Keratinocyte (primary cell): ENCODE results near the gene OR2D3. TPM values are rescaled to one million over a fixed set of nuclear protein-coding genes. Genes with fewer than 3 reads are reported as not detected.
"Not testable (repeated sequence)": the region's sequence is repeated elsewhere in the genome, so short reads cannot be mapped to it uniquely, and the experiment has no call there.

Experiments
- DNase-seq: peaks from one replicate; pipeline ENCODE4 v3.0.0-alpha.2; 2011; ENCODE audit warnings: low read depth, missing footprints, low spot score
- FAIRE-seq: peaks from 2 replicates; lab custom pipeline; 2011; peaks lifted over from hg19 to GRCh38; lab: Jason Lieb, UNC
- H2AFZ ChIP-seq: 2 replicates; pipeline ENCODE4 v1.6.0; 2012; ENCODE audit warnings: low read length, control low read depth, inconsistent platforms; ENCODE audit not compliant: control insufficient read depth
- H3K27ac ChIP-seq: 2 replicates; pipeline ENCODE4 v1.5.1; 2011; ENCODE audit warnings: low read length; ENCODE audit not compliant: control insufficient read depth, insufficient read depth
- H3K27me3 ChIP-seq: 3 replicates; pipeline ENCODE4 v1.6.0; 2011; ENCODE audit warnings: low read length; ENCODE audit not compliant: control insufficient read depth, insufficient read depth; ENCODE audit errors: extremely low read depth
- H3K36me3 ChIP-seq, 2 experiments: 2 replicates in 1 of 2; 3 replicates in 1 of 2; pipeline ENCODE4 v1.5.1; 2011; ENCODE audit warnings: low read length in 2 of 2, mild to moderate bottlenecking in 1 of 2; ENCODE audit not compliant: control insufficient read depth in 2 of 2, insufficient read depth in 2 of 2; ENCODE audit errors: extremely low read depth in 1 of 2
- H3K4me1 ChIP-seq: 3 replicates; pipeline ENCODE4 v1.5.1; 2011; ENCODE audit warnings: low read length; ENCODE audit not compliant: control insufficient read depth, insufficient read depth; ENCODE audit errors: extremely low read depth
- H3K4me2 ChIP-seq: 3 replicates; pipeline ENCODE4 v1.6.0; 2011; ENCODE audit warnings: low read depth, low read length; ENCODE audit not compliant: control insufficient read depth, insufficient read depth; ENCODE audit errors: extremely low read depth
- H3K4me3 ChIP-seq, 3 experiments: fragments of 200-600 bp in 1 of 3; sonication (generic) in 1 of 3; 2 replicates in 2 of 3; 3 replicates in 1 of 3; pipeline ENCODE4 v1.5.1; 2011 to 2016; ENCODE audit warnings: low read length in 3 of 3, mild to moderate bottlenecking in 3 of 3, control low read depth in 2 of 3, inconsistent platforms in 1 of 3, low read depth in 1 of 3, mixed read lengths in 1 of 3, mixed run types in 1 of 3, moderate library complexity in 1 of 3; ENCODE audit not compliant: control insufficient read depth in 2 of 3, insufficient read depth in 2 of 3; ENCODE audit errors: extremely low read depth in 1 of 3
- H3K79me2 ChIP-seq: 2 replicates; pipeline ENCODE4 v1.6.0; 2012; ENCODE audit warnings: low read length; ENCODE audit not compliant: control insufficient read depth, insufficient read depth
- H3K9ac ChIP-seq: 3 replicates; pipeline ENCODE4 v1.6.0; 2011; ENCODE audit warnings: low read length; ENCODE audit not compliant: control insufficient read depth, insufficient read depth; ENCODE audit errors: extremely low read depth
- H3K9me1 ChIP-seq: 3 replicates; pipeline ENCODE4 v1.6.0; 2011; ENCODE audit warnings: low read length; ENCODE audit not compliant: control insufficient read depth, insufficient read depth; ENCODE audit errors: extremely low read depth
- H3K9me3 ChIP-seq: 2 replicates; pipeline ENCODE4 v1.5.1; 2012; ENCODE audit warnings: low read depth, low read length; ENCODE audit not compliant: control insufficient read depth
- H4K20me1 ChIP-seq: 3 replicates; pipeline ENCODE4 v1.6.0; 2011; ENCODE audit warnings: low read length; ENCODE audit not compliant: control insufficient read depth, insufficient read depth; ENCODE audit errors: extremely low read depth
- EZH2 ChIP-seq: IDR thresholded peaks from one replicate; pipeline ENCODE4 v1.6.1; 2012; ENCODE audit warnings: inconsistent platforms, mild to moderate bottlenecking, low read length, moderate library complexity
- dilution Hi-C: fragments of 300-500 bp; cut with MboI; formaldehyde crosslinking; loops from one replicate; pipeline ENCODE4 v1.7.0; 2020; ENCODE audit warnings: low sequenced_read_pairs; ENCODE audit not compliant: extremely low pct_ligation_motif_present
- polyA plus RNA-seq, 5 experiments: library from polyadenylated mRNA; depleted of rRNA in 3 of 5; stranded (reverse) in 3 of 5; stranded (forward) in 1 of 5; unstranded in 1 of 5; fragments of >200 nt; gene quantifications; 1 replicate in 1 of 5; 2 replicates in 3 of 5; 3 replicates in 1 of 5; pipeline versions ENCODE4 v1.2.1 to v1.2.3, GENCODE V29; 2011 to 2012; ENCODE audit warnings: missing spikeins in 2 of 5, low read depth in 1 of 5, low replicate concordance in 1 of 5
- TF ChIP-seq, protein P1 (sequence below), 3 experiments: IDR thresholded peaks in 1 of 3; conservative IDR thresholded peaks in 1 of 3; optimal IDR thresholded peaks in 1 of 3; 2 replicates in 2 of 3; 3 replicates in 1 of 3; pipeline versions ENCODE3 to v1.5.1; 2011; ENCODE audit warnings: low read length in 3 of 3, mild to moderate bottlenecking in 3 of 3, moderate library complexity in 2 of 3, control low read depth in 1 of 3, inconsistent platforms in 1 of 3; ENCODE audit not compliant: insufficient read depth in 2 of 3; ENCODE audit errors: extremely low read depth in 1 of 3

Gene OR2D3
- polyA plus RNA-seq, 1 donor (not counting 4 experiments of a cell fraction or from before 2014, with no cell fraction given): not detected

DNA sequence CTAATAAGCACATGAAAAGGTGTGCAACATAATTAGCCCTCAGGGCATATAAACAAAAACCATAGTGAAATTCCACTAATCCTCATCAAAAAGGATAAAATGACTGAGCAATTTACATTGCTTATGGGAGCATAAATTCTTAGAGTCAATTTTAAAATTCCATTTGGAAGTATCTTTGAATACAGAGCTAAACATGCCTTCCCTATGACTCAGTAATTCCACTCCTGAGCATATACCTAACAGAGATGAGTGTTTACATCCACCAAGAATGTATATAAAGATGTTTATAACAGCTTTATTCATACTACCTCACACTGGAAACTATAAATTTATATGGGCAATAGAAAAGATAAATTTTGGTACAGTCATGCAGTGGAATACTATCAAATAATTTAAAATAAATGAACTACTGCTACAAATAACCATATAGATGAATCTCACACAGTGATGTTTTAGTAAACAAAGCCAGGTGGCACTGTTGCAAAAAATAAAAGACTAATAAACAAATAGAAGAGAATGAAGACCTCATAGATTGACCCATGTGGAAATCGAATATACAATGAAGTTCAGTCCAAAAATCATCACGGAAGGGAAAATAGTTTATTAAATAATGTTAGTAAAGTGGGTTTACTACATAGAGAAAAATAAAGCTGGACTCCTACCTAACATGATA lies 20.3 kb upstream of the OR2D3 start:
- DNase-seq (peak; percentile 4), FAIRE-seq (no peak)
- H3K9me3 ChIP-seq: no peaks in the 10 kb centered on the region
- H3K79me2 ChIP-seq: no peaks in the 10 kb centered on the region
- H3K27ac ChIP-seq: no peak overlapping the region
- no peaks in the 10 kb centered on the region for H4K20me1 ChIP-seq
- H3K27me3 ChIP-seq: no peaks in the 10 kb centered on the region
- no peak for TF ChIP-seq EZH2
- TF ChIP-seq, protein P1, sequence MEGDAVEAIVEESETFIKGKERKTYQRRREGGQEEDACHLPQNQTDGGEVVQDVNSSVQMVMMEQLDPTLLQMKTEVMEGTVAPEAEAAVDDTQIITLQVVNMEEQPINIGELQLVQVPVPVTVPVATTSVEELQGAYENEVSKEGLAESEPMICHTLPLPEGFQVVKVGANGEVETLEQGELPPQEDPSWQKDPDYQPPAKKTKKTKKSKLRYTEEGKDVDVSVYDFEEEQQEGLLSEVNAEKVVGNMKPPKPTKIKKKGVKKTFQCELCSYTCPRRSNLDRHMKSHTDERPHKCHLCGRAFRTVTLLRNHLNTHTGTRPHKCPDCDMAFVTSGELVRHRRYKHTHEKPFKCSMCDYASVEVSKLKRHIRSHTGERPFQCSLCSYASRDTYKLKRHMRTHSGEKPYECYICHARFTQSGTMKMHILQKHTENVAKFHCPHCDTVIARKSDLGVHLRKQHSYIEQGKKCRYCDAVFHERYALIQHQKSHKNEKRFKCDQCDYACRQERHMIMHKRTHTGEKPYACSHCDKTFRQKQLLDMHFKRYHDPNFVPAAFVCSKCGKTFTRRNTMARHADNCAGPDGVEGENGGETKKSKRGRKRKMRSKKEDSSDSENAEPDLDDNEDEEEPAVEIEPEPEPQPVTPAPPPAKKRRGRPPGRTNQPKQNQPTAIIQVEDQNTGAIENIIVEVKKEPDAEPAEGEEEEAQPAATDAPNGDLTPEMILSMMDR (optimal IDR thresholded peaks at IDR 0.05 in 1 of 3, IDR thresholded peaks at IDR 0.05 in 1 of 3, conservative IDR thresholded peaks at IDR 0.05 in 1 of 3; ENCODE audit: extremely low read depth in 1 of 3, insufficient read depth in 2 of 3, low read length in 3 of 3): no peak
- dilution Hi-C loops: no loop called here
- H3K4me2 ChIP-seq: no peak overlapping the region
- H3K9me1 ChIP-seq: no peaks in the 10 kb centered on the region
- H3K4me3 ChIP-seq: no peak overlapping the region
- H3K4me1 ChIP-seq: no peaks in the 10 kb centered on the region
- no peaks in the 10 kb centered on the region for H3K36me3 ChIP-seq
- no peak overlapping the region for H2AFZ ChIP-seq
- H3K9ac ChIP-seq: no peak overlapping the region

DNA sequence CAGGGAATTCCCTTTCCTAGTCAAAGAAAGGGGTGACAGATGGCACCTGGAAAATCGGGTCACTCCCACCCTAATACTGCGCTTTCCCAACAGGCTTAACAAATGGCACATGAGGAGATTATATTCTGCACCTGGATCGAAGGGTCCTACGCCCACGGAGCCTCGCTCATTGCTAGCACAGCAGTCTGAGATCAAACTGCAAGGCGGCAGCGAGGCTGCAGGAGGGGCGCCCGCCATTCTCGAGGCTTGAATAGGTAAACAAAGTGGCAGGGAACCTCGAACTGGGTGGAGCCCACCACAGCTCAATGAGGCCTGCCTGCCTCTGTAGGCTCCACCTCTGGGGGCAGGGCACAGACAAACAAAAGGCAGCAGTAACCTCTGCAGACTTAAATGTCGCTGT lies 16.0 kb upstream of the OR2D3 start:
- H4K20me1 ChIP-seq, H3K9me3 ChIP-seq, H3K4me1 ChIP-seq, DNase-seq, H3K4me2 ChIP-seq, FAIRE-seq, H3K27ac ChIP-seq, H3K79me2 ChIP-seq, H2AFZ ChIP-seq, H3K9me1 ChIP-seq, H3K9ac ChIP-seq, dilution Hi-C loops, H3K27me3 ChIP-seq, H3K4me3 ChIP-seq, H3K36me3 ChIP-seq: not testable (repeated sequence)

DNA sequence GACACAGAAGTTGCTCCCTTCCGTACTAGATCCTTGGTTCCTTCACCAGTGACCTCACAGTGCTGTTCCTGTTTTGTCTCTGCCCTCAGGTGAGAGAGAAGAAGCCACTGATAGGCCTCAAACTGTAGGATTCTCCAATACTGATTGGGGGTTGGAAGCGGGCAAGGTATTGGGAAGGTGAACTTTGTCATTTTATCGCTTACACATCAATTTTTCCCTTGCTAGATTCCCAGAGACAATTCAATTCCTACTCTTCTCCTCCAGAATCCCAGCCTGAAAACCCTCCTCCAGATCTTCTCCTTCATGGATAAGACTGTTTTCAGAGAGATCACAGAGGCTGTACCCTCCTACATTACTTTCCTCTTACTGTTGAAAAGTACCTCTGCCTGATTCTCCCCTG lies 9.4 kb upstream of the OR2D3 start:
- no peaks in the 10 kb centered on the region for H3K9me1 ChIP-seq
- FAIRE-seq: no peak
- H3K36me3 ChIP-seq: no peaks in the 10 kb centered on the region
- no peak overlapping the region for H2AFZ ChIP-seq
- dilution Hi-C loops: no loop called here
- no peaks in the 10 kb centered on the region for H3K27me3 ChIP-seq
- no peak for DNase-seq
- H3K27ac ChIP-seq: no peak overlapping the region
- H3K4me3 ChIP-seq: no peak overlapping the region
- no peak overlapping the region for H3K9ac ChIP-seq
- no peaks in the 10 kb centered on the region for H3K4me1 ChIP-seq
- H4K20me1 ChIP-seq: no peaks in the 10 kb centered on the region
- TF ChIP-seq EZH2: no peak
- TF ChIP-seq, protein P1 (optimal IDR thresholded peaks at IDR 0.05 in 1 of 3, IDR thresholded peaks at IDR 0.05 in 1 of 3, conservative IDR thresholded peaks at IDR 0.05 in 1 of 3; ENCODE audit: extremely low read depth in 1 of 3, insufficient read depth in 2 of 3, low read length in 3 of 3): no peak
- no peaks in the 10 kb centered on the region for H3K79me2 ChIP-seq
- H3K9me3 ChIP-seq: no peaks in the 10 kb centered on the region
- H3K4me2 ChIP-seq: no peak overlapping the region
